GM12891 (cell line): ENCODE data around the gene PPP4R1.

ENCODE experiments used
- PAX5 ChIP-seq: IDR thresholded peaks from 2 replicates; pipeline ENCODE4 v1.6.1; 2011; ENCODE audit warnings: low read length, moderate library complexity, mild to moderate bottlenecking; ENCODE audit not compliant: insufficient read depth, severe bottlenecking
- POLR2A ChIP-seq: IDR thresholded peaks from 2 replicates; pipeline ENCODE4 v1.6.1; 2011; ENCODE audit warnings: low read depth, low read length, control low read depth
- POLR2AphosphoS5 ChIP-seq: IDR thresholded peaks from 2 replicates; pipeline ENCODE4 v1.6.1; 2011; ENCODE audit warnings: low read depth, low read length, control low read depth
- SPI1 ChIP-seq: IDR thresholded peaks from 2 replicates; pipeline ENCODE4 v1.6.1; 2011; ENCODE audit warnings: low read depth, low read length, control low read depth
- TAF1 ChIP-seq: IDR thresholded peaks from 2 replicates; pipeline ENCODE4 v1.6.1; 2011; ENCODE audit warnings: low read depth, low read length, control low read depth

GRCh38 chr18:9534844-9535243, 79.5 kb downstream of the PPP4R1 start:
- TF ChIP-seq POLR2AphosphoS5 (no peak), POLR2A (no peak), TAF1 (no peak), SPI1 (no peak), PAX5 (no peak)
